ENCODE data around the gene CNOT1.
"Not testable (repeated sequence)": the region's sequence is repeated elsewhere in the genome, so short reads cannot be mapped to it uniquely, and the experiment has no call there.

The CNOT1 gene

DNA sequence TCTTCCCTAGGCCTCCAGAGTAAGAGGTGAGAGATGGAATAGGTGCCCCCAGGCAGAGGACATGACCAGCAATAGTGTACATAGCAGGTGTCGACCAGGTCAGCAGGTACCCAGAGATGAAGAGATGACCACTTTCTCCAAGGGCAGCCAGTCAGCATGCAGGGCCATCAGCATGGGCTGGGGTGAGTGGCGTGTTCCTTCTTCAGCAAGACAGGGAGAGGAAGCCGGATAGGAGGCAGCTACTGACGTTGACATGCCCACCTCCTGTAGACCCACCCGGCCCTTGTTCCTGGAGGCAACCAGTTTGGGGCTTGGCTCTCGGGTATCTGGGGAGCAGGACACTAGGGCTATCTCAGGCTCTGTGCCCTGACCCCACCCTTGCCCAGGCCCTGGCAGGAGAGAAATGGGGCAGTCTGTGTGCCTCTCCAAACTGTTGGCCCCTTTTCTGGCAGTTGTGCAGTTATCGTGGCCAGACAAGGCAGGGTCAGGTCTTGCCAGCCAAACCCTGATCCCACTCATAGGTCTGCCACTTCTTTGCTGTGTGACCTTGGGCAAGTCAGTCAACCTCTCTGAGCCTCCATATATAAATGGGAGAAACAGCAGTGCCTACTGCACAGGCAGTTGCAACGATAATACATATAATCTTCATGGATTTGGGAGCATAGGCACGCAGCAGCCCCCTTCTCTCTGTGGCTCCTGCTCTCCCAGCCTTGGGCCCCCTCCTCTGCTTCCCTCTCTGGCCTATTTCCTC, 131.1 kb downstream of the CNOT1 start:
- no peak overlapping the region for H3K4me3 ChIP-seq

DNA sequence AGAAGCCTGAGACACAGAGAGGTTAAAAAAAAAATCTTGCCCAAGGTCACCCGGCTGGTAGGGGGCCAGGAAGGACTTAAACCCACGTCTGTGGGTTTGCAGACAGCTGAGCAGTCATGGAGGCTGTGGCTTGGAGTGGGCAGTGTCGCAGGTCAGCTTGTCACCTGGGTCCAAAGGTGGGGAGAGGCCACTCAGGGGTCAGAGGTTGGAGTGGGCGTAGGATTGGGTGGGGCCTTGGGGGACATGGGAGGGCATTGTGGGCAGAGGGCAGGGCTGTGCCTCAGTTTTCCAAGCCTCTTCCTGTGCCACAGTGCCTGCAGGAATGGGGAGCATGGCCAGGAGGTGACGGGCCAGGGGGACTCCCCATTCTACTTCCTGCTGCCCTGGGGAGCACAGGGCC, 131.7 kb downstream of the CNOT1 start:
- no peak for TF ChIP-seq Cebpa-rat (IDR thresholded peaks at IDR 0.05)
- no peak overlapping the region for H3K4me3 ChIP-seq
- H4K20me1 ChIP-seq: no peaks in the 10 kb centered on the region
- no peaks in the 10 kb centered on the region for H3K9me3 ChIP-seq
- no peak overlapping the region for H3K4me2 ChIP-seq
- no peaks in the 10 kb centered on the region for H3K36me3 ChIP-seq
- peaks cover 70% of the 10 kb centered on the region for H3K4me1 ChIP-seq
- H3K9ac ChIP-seq: no peak overlapping the region
- peaks cover 34% of the 10 kb centered on the region for H3K27me3 ChIP-seq
- no peak overlapping the region for H3K27ac ChIP-seq

More for the DNA sequence above, 131.1 kb downstream of the CNOT1 start:
- no peak for TF ChIP-seq Cebpa-rat (IDR thresholded peaks at IDR 0.05)
- peaks cover 34% of the 10 kb centered on the region for H3K27me3 ChIP-seq
- no peak overlapping the region for H3K4me2 ChIP-seq
- H3K4me1 ChIP-seq: peaks cover 64% of the 10 kb centered on the region
- no peak overlapping the region for H3K27ac ChIP-seq
- no peak overlapping the region for H3K9ac ChIP-seq
- no peaks in the 10 kb centered on the region for H3K36me3 ChIP-seq
- no peaks in the 10 kb centered on the region for H3K9me3 ChIP-seq
- H4K20me1 ChIP-seq: no peaks in the 10 kb centered on the region

GRCh38 chr16:58497468-58497867, 132.2 kb downstream of the CNOT1 start:
- peaks cover 74% of the 10 kb centered on the region for H3K4me1 ChIP-seq
- H3K36me3 ChIP-seq: no peaks in the 10 kb centered on the region
- H3K4me2 ChIP-seq: no peak overlapping the region
- no peak overlapping the region for H3K4me3 ChIP-seq
- peaks cover 31% of the 10 kb centered on the region for H3K27me3 ChIP-seq
- no peak overlapping the region for H3K27ac ChIP-seq
- H3K9me3 ChIP-seq: no peaks in the 10 kb centered on the region
- no peaks in the 10 kb centered on the region for H4K20me1 ChIP-seq
- no peak for TF ChIP-seq Cebpa-rat (IDR thresholded peaks at IDR 0.05)
- no peak overlapping the region for H3K9ac ChIP-seq

GRCh38 chr16:58495521-58496331, 133.9 kb downstream of the CNOT1 start:
- Histone ChIP-seq H3K4me3 (no peak overlapping the region), H3K27me3 (peaks cover 13% of the 10 kb centered on the region), H3K9me3 (no peaks in the 10 kb centered on the region), H3K4me2 (peak overlapping the region; percentile 81), H3K9ac (no peak overlapping the region), H3K4me1 (peaks cover 66% of the 10 kb centered on the region), H4K20me1 (no peaks in the 10 kb centered on the region), H3K36me3 (no peaks in the 10 kb centered on the region), H3K27ac (no peak overlapping the region)
- no peak for TF ChIP-seq Cebpa-rat (IDR thresholded peaks at IDR 0.05)

- H3K4me3 ChIP-seq: no peak overlapping the region
- peaks cover 6% of the 10 kb centered on the region for H3K27me3 ChIP-seq
- TF ChIP-seq Cebpa-rat (IDR thresholded peaks at IDR 0.05): no peak
- no peak overlapping the region for H3K27ac ChIP-seq
- no peaks in the 10 kb centered on the region for H4K20me1 ChIP-seq
- H3K4me2 ChIP-seq: peak overlapping the region; percentile 81
- no peak overlapping the region for H3K9ac ChIP-seq
- H3K36me3 ChIP-seq: no peaks in the 10 kb centered on the region
- peaks cover 63% of the 10 kb centered on the region for H3K4me1 ChIP-seq
- H3K9me3 ChIP-seq: no peaks in the 10 kb centered on the region
Measured at GRCh38 chr16:58494981-58495520, 134.6 kb downstream of the CNOT1 start.

GRCh38 chr16:58493756-58494431, 135.7 kb downstream of the CNOT1 start:
- H3K36me3 ChIP-seq: no peaks in the 10 kb centered on the region
- no peak overlapping the region; the same call in 1 of the 2 replicates for H3K27ac ChIP-seq
- H3K4me3 ChIP-seq: no peak overlapping the region
- H3K9ac ChIP-seq: no peak overlapping the region; the same call in 1 of the 2 replicates
- no peak for TF ChIP-seq Cebpa-rat (IDR thresholded peaks at IDR 0.05)
- peak overlapping the region; percentile 81 for H3K4me2 ChIP-seq
- H3K9me3 ChIP-seq: no peaks in the 10 kb centered on the region
- H4K20me1 ChIP-seq: no peaks in the 10 kb centered on the region
- H3K4me1 ChIP-seq: peaks cover 59% of the 10 kb centered on the region
- no peaks in the 10 kb centered on the region for H3K27me3 ChIP-seq

- peak overlapping the region; percentile 30; the same call in 1 of the 2 replicates for H3K27ac ChIP-seq
- no peaks in the 10 kb centered on the region for H3K27me3 ChIP-seq
- no peaks in the 10 kb centered on the region for H3K36me3 ChIP-seq
- H3K4me2 ChIP-seq: peak overlapping the region; percentile 67
- TF ChIP-seq Cebpa-rat (IDR thresholded peaks at IDR 0.05): no peak
- no peaks in the 10 kb centered on the region for H3K9me3 ChIP-seq
- H4K20me1 ChIP-seq: no peaks in the 10 kb centered on the region
- peaks cover 61% of the 10 kb centered on the region for H3K4me1 ChIP-seq
- no peak overlapping the region for H3K4me3 ChIP-seq
- 0 out of 2 replicates have a peak overlapping the region, but pooled peaks have one; percentile 38 for H3K9ac ChIP-seq
Measured at GRCh38 chr16:58492735-58493134, 136.9 kb downstream of the CNOT1 start.

DNA sequence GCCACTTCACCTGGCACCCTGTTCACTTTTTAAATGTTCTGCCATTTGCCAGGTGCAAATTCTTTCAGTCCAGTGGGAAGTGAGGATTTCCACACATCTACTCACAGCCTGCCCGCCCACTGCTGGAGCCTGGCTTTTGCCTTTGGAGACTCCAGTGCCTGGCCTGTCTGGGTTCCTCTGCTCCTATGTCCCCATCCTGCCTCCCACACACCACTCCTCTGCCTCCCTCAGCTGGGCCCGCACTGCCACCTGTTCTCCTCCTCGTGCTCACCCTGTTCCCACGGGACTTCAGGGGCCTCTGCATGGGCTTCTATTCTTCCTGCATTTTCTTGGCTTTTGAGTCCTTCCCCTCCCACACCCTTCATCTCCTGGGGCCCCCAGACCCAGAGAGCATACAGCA, 137.6 kb downstream of the CNOT1 start:
- H3K36me3 ChIP-seq: no peaks in the 10 kb centered on the region
- no peak overlapping the region for H3K4me3 ChIP-seq
- no peak for TF ChIP-seq Cebpa-rat (IDR thresholded peaks at IDR 0.05)
- H3K27ac ChIP-seq: peak overlapping the region; percentile 30; the same call in 1 of the 2 replicates
- peak overlapping the region; percentile 67 for H3K4me2 ChIP-seq
- H3K9me3 ChIP-seq: no peaks in the 10 kb centered on the region
- H3K27me3 ChIP-seq: no peaks in the 10 kb centered on the region
- no peaks in the 10 kb centered on the region for H4K20me1 ChIP-seq
- H3K4me1 ChIP-seq: peaks cover 66% of the 10 kb centered on the region
- H3K9ac ChIP-seq: no peak overlapping the region

DNA sequence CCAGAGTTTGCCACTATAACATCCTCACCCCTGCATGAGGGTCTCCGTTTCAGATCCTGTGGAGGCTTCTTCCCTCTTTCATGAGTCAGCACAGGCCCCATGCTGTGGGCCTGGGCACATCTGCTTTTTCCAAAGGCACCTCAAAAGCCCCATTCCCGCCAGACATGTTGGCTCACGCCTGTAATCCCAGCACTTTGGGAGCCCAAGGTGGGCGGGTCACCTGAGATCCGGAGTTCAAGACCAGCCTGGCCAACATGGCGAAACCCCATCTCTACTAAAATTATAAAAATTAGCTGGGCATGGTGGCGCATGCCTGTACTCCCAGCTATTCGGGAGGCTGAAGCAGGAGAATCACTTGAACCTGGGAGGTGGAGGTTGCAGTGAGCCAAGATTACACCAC, 139.1 kb downstream of the CNOT1 start:
- not testable (repeated sequence) for H3K4me2 ChIP-seq, H3K9me3 ChIP-seq, H4K20me1 ChIP-seq

More for the DNA sequence above, 139.1 kb downstream of the CNOT1 start:
- peaks cover 55% of the 10 kb centered on the region for H3K4me1 ChIP-seq
- not testable (repeated sequence) for H3K36me3 ChIP-seq, H3K9ac ChIP-seq, H3K27me3 ChIP-seq, H3K27ac ChIP-seq, H3K4me3 ChIP-seq
